ENCODE data around the gene PTPRN2. TPM values are rescaled to one million over a fixed set of nuclear protein-coding genes. Genes with fewer than 3 reads are reported as not detected.
"Not testable (repeated sequence)": the region's sequence is repeated elsewhere in the genome, so short reads cannot be mapped to it uniquely, and the experiment has no call there.

The PTPRN2 gene
- total and polyA plus RNA-seq, 2 donors (not counting 1 experiment from before 2014, with no cell fraction given): 0.54 to 1.2 TPM

DNA sequence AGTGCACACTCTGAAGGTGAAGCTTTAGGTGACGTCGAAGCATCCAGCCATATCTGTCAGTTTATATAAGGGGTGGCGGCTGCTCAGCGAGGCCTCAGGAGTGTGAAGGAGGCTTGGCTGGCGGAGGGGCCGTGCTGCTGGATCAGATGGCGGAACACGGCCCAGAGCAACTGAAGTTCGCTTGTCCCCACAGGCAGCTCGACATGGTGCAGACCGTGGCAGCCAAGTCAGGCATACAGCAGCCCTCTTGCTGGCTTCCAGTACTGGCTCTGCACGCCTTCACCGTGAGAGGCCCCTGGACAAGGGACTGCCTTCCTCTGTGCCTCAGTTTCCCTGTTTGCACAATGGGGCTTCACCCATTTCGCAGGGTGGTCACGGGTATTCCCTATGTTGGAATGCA lies 807.3 kb downstream of the PTPRN2 start:
- no peaks in the 10 kb centered on the region for H3K27me3 ChIP-seq (ENCODE audit: control insufficient read depth, insufficient read depth, low read length)
- H3K4me1 ChIP-seq (ENCODE audit: control insufficient read depth, extremely low read depth, insufficient read depth, low read length): no peaks in the 10 kb centered on the region
- no peak overlapping the region for H3K4me2 ChIP-seq (ENCODE audit: extremely low read depth, insufficient read depth, low read length)
- H2AFZ ChIP-seq (ENCODE audit: low read length): no peak overlapping the region
- no peak for DNase-seq (ENCODE audit: low read depth in 2 of 2)
- no peaks in the 10 kb centered on the region for H3K79me2 ChIP-seq (ENCODE audit: control insufficient read depth, insufficient read depth, low read length)
- H3K4me3 ChIP-seq (replicated peaks in 1 of 4; ENCODE audit: control extremely low read depth in 1 of 4, insufficient read depth in 1 of 4, low read depth in 3 of 4, low read length in 4 of 4): no peak overlapping the region
- no peak for TF ChIP-seq EZH2 (IDR thresholded peaks at IDR 0.05; ENCODE audit: low read length, missing control alignments)
- TF ChIP-seq, protein P1, sequence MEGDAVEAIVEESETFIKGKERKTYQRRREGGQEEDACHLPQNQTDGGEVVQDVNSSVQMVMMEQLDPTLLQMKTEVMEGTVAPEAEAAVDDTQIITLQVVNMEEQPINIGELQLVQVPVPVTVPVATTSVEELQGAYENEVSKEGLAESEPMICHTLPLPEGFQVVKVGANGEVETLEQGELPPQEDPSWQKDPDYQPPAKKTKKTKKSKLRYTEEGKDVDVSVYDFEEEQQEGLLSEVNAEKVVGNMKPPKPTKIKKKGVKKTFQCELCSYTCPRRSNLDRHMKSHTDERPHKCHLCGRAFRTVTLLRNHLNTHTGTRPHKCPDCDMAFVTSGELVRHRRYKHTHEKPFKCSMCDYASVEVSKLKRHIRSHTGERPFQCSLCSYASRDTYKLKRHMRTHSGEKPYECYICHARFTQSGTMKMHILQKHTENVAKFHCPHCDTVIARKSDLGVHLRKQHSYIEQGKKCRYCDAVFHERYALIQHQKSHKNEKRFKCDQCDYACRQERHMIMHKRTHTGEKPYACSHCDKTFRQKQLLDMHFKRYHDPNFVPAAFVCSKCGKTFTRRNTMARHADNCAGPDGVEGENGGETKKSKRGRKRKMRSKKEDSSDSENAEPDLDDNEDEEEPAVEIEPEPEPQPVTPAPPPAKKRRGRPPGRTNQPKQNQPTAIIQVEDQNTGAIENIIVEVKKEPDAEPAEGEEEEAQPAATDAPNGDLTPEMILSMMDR (conservative IDR thresholded peaks at IDR 0.05 in 1 of 2, IDR thresholded peaks at IDR 0.05 in 1 of 2; ENCODE audit: low read depth in 1 of 2, low read length in 2 of 2): no peak
- H3K9ac ChIP-seq (ENCODE audit: insufficient read depth, low read length): no peak overlapping the region
- no peaks in the 10 kb centered on the region for H3K9me3 ChIP-seq (ENCODE audit: control insufficient read depth, insufficient read depth, low read depth, low read length)
- no peaks in the 10 kb centered on the region for H4K20me1 ChIP-seq (ENCODE audit: control insufficient read depth, extremely low read depth, insufficient read depth, low read length)
- H3K27ac ChIP-seq (ENCODE audit: insufficient read depth, low read length): no peak overlapping the region
- H3K36me3 ChIP-seq (ENCODE audit: control insufficient read depth, insufficient read depth, low read length): no peaks in the 10 kb centered on the region

DNA sequence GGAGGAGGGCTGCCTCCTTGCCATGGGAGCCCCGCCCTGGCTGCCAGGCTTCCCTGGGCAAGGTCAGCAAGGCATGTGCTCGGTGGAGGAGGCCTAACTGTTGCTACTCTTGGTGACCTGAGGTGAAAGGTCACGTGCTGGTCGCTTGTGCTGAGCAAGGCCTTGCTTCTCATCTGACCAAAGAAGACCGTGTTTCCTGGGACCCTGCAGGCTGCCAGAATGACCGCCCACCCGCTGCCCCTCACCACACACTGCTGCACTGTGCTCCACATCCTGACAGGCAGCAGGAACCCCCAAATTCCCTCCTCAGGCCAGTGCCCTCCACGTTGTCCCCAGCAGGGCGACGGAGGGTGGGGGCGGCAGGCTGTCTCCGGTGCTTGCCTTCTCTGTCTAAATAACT lies 808.4 kb downstream of the PTPRN2 start:
- Histone ChIP-seq H3K9ac (ENCODE audit: insufficient read depth, low read length) (no peak overlapping the region), H3K79me2 (ENCODE audit: control insufficient read depth, insufficient read depth, low read length) (no peaks in the 10 kb centered on the region), H3K4me3 (replicated peaks in 1 of 4; ENCODE audit: control extremely low read depth in 1 of 4, insufficient read depth in 1 of 4, low read depth in 3 of 4, low read length in 4 of 4) (no peak overlapping the region), H4K20me1 (ENCODE audit: control insufficient read depth, extremely low read depth, insufficient read depth, low read length) (no peaks in the 10 kb centered on the region), H3K36me3 (ENCODE audit: control insufficient read depth, insufficient read depth, low read length) (no peaks in the 10 kb centered on the region), H2AFZ (ENCODE audit: low read length) (no peak overlapping the region), H3K27me3 (ENCODE audit: control insufficient read depth, insufficient read depth, low read length) (no peaks in the 10 kb centered on the region), H3K4me2 (ENCODE audit: extremely low read depth, insufficient read depth, low read length) (no peak overlapping the region), H3K27ac (ENCODE audit: insufficient read depth, low read length) (no peak overlapping the region), H3K4me1 (ENCODE audit: control insufficient read depth, extremely low read depth, insufficient read depth, low read length) (no peaks in the 10 kb centered on the region), H3K9me3 (ENCODE audit: control insufficient read depth, insufficient read depth, low read depth, low read length) (no peaks in the 10 kb centered on the region)
- TF ChIP-seq EZH2 (IDR thresholded peaks at IDR 0.05; ENCODE audit: low read length, missing control alignments): no peak
- TF ChIP-seq, protein P1 (conservative IDR thresholded peaks at IDR 0.05 in 1 of 2, IDR thresholded peaks at IDR 0.05 in 1 of 2; ENCODE audit: low read depth in 1 of 2, low read length in 2 of 2): no peak
- DNase-seq (ENCODE audit: low read depth in 2 of 2): no peak

DNA sequence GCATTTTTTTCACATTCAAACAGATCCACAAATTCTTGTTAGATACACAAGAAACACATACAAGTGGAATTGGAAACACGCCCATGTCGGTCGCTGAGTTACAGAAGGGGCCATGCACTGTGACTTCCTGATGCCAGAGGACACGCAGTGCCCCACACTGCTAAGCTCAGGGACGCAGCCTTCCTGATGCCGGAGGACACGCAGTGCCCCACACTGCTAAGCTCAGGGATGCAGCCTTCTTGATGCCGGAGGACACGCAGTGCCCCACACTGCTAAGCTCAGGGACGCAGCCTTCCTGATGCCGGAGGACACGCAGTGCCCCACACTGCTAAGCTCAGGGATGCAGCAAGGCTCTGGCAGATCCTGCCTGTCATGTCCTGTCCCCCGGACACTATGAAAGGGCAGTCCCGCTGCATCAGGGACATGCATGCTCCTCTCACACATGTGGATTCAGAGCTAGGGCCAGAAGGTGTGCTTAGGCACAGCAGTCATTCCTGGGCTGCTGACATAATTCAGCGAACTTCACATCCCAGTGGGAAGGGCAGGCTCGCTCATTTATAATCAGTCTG lies 810.3 kb downstream of the PTPRN2 start:
- not testable (repeated sequence) for H3K9me3 ChIP-seq (ENCODE audit: control insufficient read depth, insufficient read depth, low read depth, low read length); H3K27me3 ChIP-seq (ENCODE audit: control insufficient read depth, insufficient read depth, low read length); DNase-seq (ENCODE audit: low read depth in 2 of 2); H3K4me1 ChIP-seq (ENCODE audit: control insufficient read depth, extremely low read depth, insufficient read depth, low read length); H3K79me2 ChIP-seq (ENCODE audit: control insufficient read depth, insufficient read depth, low read length); H4K20me1 ChIP-seq (ENCODE audit: control insufficient read depth, extremely low read depth, insufficient read depth, low read length); H3K27ac ChIP-seq (ENCODE audit: insufficient read depth, low read length); H3K36me3 ChIP-seq (ENCODE audit: control insufficient read depth, insufficient read depth, low read length); H3K4me2 ChIP-seq (ENCODE audit: extremely low read depth, insufficient read depth, low read length); H3K4me3 ChIP-seq (replicated peaks in 1 of 4; ENCODE audit: control extremely low read depth in 1 of 4, insufficient read depth in 1 of 4, low read depth in 3 of 4, low read length in 4 of 4); H3K9ac ChIP-seq (ENCODE audit: insufficient read depth, low read length); H2AFZ ChIP-seq (ENCODE audit: low read length)

All from fibroblast of lung (primary cell).